Measurements from ENCODE around the gene GTPBP6. TPM values are rescaled to one million over a fixed set of nuclear protein-coding genes. Genes with fewer than 3 reads are reported as not detected.
A peak's percentile ranks its signal among the peaks of the same experiment; 100 is the strongest.
"Not testable (repeated sequence)": the region's sequence is repeated elsewhere in the genome, so short reads cannot be mapped to it uniquely, and the experiment has no call there.

The GTPBP6 gene
- total RNA-seq, 1 donor, result 34.4 TPM

DNA sequence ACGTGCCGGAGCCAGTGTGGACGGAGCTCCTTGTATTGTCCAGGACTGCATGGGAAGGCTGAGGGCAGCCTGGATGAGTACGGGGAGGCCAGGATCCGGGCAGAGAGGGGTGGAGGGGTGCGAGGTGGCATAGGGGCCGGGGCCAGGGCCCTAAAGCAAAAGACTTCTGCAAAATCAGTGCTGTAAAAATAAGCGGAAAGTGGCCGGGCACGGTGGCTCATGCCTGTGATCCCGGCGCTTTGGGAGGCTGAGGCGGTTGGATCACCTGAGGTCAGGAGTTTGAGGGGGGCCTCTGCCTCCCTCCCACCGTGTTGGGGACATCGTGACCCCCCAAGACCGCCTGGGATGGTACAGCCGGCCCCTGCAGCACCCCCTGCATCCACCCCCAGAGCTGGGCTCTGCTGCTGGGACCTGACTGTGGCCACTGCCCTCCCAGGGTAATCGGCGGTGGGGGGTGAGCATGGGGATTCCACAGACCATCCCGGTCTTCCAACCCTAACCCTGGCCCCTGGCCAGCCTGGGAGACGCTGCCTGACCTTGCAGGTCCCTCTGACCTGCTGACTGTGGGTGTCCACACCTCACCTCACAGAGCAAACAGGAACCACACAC lies 60.8 kb downstream of the GTPBP6 start:
- TF ChIP-seq, protein P1, sequence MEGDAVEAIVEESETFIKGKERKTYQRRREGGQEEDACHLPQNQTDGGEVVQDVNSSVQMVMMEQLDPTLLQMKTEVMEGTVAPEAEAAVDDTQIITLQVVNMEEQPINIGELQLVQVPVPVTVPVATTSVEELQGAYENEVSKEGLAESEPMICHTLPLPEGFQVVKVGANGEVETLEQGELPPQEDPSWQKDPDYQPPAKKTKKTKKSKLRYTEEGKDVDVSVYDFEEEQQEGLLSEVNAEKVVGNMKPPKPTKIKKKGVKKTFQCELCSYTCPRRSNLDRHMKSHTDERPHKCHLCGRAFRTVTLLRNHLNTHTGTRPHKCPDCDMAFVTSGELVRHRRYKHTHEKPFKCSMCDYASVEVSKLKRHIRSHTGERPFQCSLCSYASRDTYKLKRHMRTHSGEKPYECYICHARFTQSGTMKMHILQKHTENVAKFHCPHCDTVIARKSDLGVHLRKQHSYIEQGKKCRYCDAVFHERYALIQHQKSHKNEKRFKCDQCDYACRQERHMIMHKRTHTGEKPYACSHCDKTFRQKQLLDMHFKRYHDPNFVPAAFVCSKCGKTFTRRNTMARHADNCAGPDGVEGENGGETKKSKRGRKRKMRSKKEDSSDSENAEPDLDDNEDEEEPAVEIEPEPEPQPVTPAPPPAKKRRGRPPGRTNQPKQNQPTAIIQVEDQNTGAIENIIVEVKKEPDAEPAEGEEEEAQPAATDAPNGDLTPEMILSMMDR (IDR thresholded peaks at IDR 0.05; ENCODE audit: extremely low read depth, low read depth, low read length), result no peak
- no peak overlapping the region for H3K4me3 ChIP-seq (ENCODE audit: insufficient read depth, low read length)
- H3K4me1 ChIP-seq (ENCODE audit: insufficient read depth, low read length), result peaks cover 10% of the 10 kb centered on the region
- no peaks in the 10 kb centered on the region for H3K79me2 ChIP-seq (ENCODE audit: insufficient read depth, low read length)
- H4K20me1 ChIP-seq (ENCODE audit: insufficient read depth, low read length), result no peaks in the 10 kb centered on the region
- H3K27ac ChIP-seq (ENCODE audit: low read depth, low read length), result no peak overlapping the region
- no peak overlapping the region for H3K4me2 ChIP-seq (ENCODE audit: insufficient read depth, low read length)
- H3K27me3 ChIP-seq (ENCODE audit: insufficient read depth, low read length), result no peaks in the 10 kb centered on the region
- H2AFZ ChIP-seq (ENCODE audit: low read length), result no peak overlapping the region
- peak; percentile 42 for DNase-seq (ENCODE audit: insufficient read length, low spot score, missing footprints)
- H3K36me3 ChIP-seq (ENCODE audit: insufficient read depth, low read length), result no peaks in the 10 kb centered on the region
- no peaks in the 10 kb centered on the region for H3K9me3 ChIP-seq (ENCODE audit: low read depth, low read length)

DNA sequence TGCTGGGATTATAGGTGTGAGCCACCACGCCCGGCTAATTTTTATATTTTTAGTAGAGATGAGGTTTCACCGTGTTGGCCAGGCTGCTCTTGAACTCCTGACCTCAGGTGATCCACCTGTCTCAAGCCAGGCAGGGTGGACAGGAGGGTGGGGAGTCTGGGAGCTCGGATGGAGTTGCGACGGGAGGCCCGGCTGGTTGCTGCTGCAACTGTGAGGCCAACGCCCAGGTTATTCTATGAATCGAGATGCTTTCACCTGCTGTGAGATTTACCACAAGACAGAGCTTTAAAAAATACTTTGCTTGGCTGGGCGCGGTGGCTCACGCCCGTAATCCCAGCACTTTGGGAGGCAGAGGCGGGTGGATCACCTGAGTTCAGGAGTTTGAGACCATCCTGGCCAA lies 61.5 kb downstream of the GTPBP6 start:
- H3K79me2 ChIP-seq (ENCODE audit: insufficient read depth, low read length); H3K36me3 ChIP-seq (ENCODE audit: insufficient read depth, low read length); H3K27me3 ChIP-seq (ENCODE audit: insufficient read depth, low read length); H3K9me3 ChIP-seq (ENCODE audit: low read depth, low read length); H3K27ac ChIP-seq (ENCODE audit: low read depth, low read length); H2AFZ ChIP-seq (ENCODE audit: low read length); H3K4me3 ChIP-seq (ENCODE audit: insufficient read depth, low read length); H3K4me2 ChIP-seq (ENCODE audit: insufficient read depth, low read length); H4K20me1 ChIP-seq (ENCODE audit: insufficient read depth, low read length); DNase-seq (ENCODE audit: insufficient read length, low spot score, missing footprints); H3K4me1 ChIP-seq (ENCODE audit: insufficient read depth, low read length): not testable (repeated sequence)

DNA sequence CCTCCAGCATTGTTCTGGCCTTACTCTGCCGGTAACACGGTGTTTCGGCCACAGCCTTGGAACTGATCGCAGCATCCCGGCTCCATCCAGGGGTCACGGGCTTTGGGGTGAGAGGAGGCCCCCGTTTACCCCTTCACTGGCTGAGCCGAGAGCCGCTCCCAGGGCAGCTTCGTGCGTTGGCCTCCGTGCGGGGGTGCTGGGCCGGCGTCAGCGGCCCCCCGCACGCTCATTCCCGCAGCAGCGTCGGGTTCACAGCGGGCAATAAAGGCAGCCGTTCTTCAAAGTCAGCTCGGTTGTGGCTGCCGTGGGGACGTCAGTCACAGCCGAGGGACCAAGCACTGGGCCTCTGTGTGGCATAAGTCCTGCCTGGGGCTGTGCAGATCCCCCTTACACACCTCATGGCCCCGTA lies 62.7 kb downstream of the GTPBP6 start:
- no peak overlapping the region for H3K27ac ChIP-seq (ENCODE audit: low read depth, low read length)
- no peaks in the 10 kb centered on the region for H3K9me3 ChIP-seq (ENCODE audit: low read depth, low read length)
- H3K4me1 ChIP-seq (ENCODE audit: insufficient read depth, low read length), result no peaks in the 10 kb centered on the region
- TF ChIP-seq, protein P1 (IDR thresholded peaks at IDR 0.05; ENCODE audit: extremely low read depth, low read depth, low read length), result no peak
- no peaks in the 10 kb centered on the region for H3K36me3 ChIP-seq (ENCODE audit: insufficient read depth, low read length)
- no peaks in the 10 kb centered on the region for H4K20me1 ChIP-seq (ENCODE audit: insufficient read depth, low read length)
- no peak overlapping the region for H3K4me2 ChIP-seq (ENCODE audit: insufficient read depth, low read length)
- H3K4me3 ChIP-seq (ENCODE audit: insufficient read depth, low read length), result no peak overlapping the region
- no peak overlapping the region for H2AFZ ChIP-seq (ENCODE audit: low read length)
- H3K27me3 ChIP-seq (ENCODE audit: insufficient read depth, low read length), result no peaks in the 10 kb centered on the region
- no peaks in the 10 kb centered on the region for H3K79me2 ChIP-seq (ENCODE audit: insufficient read depth, low read length)
- DNase-seq (ENCODE audit: insufficient read length, low spot score, missing footprints), result peak; percentile 22

Other genes starting within 250 kb of the GTPBP6 start
- gene PLCXD1, start 37.4 kb downstream of the GTPBP6 start, total RNA-seq, result 3.3 and 4.1 TPM in 2 replicates
- 10.3 and 13.4 TPM in 2 replicates for gene PPP2R3B, start 68.1 kb upstream of the GTPBP6 start, total RNA-seq

All from osteoblast (primary cell).